ENCODE data around the gene MINK1. TPM values are rescaled to one million over a fixed set of nuclear protein-coding genes. Genes with fewer than 3 reads are reported as not detected.
"Not testable (repeated sequence)": the region's sequence is repeated elsewhere in the genome, so short reads cannot be mapped to it uniquely, and the experiment has no call there.

The MINK1 gene
- total RNA-seq, 1 experiment from 2014 or later, result 28.7 TPM

DNA sequence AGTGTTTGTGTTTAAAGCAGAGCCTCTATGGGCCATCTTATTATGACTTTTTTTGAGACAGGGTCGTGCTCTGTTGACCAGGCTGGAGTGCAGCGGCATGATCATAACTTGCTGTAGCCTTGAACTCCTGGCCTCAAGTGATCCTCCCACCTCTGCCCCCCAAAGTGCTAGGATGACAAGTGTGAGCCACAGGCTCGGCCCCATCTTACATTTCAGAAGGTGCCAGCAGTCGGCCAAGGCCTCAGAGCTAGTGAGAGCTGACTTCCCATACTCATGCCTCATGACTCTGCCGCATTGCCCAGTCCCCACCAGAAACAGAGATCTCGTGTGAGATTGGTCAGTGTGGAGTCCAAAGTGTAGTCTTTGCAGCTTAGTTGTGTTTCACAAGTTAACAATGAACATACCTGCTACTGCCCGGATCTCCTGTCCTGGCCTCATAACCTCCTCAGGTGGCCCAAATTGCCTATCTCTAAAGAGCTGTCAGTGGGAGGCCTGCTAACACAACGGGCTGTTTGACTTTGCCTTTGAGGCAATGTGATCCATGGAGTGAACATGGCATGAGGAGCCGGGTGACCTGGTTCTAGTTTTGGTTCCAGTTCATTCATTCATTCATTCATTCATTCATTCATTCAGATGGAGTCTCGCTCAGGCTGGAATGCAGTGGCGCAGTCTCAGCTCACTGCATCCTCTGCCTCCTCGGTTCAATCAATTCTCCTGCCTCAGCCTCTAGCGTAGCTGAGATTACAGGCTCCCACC lies 13.7 kb downstream of the MINK1 start:
- DNase-seq (ENCODE audit: low read depth), result no peak

DNA sequence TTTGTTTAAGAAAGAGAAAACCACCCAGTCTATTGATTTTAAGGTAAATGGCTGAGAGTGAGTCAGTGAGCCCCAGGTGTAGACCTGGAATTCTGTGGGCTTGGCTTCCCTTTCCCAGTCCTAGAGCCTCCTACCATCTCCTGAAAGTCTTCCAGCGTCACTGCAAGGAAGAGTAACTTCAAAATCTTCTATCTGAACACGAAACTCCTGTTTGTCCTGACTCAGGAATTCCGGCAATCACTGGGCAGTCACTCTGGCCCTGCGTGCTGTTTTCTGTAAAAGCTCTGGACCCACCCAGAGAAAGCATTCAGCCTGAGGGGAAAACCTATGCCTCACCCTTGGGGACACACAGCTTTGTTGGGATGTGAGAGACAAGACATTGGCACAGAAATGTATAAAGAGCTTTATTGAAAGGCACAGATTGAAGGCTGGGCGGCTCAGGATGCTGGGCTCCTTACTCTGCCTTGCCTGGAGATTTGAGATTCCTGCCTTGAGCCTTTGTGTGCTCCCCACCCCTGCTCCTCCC lies 15.9 kb downstream of the MINK1 start:
- DNase-seq (ENCODE audit: low read depth), result no peak

DNA sequence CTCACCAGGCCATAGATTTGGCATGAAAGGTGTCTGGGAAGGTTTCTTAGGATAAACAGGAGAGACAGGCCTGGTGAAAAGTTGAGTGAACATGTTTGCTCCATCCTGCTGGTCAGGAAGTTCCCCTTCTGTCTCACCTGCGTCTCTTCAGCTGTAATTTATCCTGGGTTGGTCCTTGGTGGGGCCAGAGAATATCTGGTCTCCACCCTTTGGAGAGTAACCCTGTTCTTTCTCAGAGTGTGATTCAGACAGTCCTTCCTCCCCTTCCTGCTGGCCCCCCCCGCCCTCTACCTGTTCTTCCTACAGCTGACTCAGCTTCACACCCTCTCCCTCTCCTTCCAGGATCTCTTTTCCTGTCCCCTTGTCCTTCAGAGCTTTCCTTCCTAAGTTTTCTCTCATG lies 17.1 kb downstream of the MINK1 start:
- no peak for DNase-seq (ENCODE audit: low read depth)

DNA sequence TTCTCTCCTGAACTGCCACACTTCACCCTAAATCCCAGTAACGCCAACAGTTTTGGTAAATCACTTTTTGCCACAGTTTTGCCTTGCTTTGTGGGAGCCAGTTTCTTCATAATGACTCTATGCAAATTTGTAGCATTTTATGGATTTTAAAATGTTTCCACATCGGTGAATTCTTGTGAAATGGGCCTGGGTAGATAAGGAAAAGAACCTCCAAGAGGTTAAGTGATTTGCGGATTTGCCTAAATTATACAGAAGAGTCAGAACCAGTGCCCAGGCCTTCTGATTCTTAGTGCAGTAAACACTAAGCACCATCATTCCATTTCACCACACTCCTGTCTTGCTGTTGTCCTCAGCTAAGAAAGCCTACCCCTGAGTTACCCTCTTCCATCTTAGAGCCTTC lies 17.9 kb downstream of the MINK1 start:
- DNase-seq (ENCODE audit: low read depth), result no peak

DNA sequence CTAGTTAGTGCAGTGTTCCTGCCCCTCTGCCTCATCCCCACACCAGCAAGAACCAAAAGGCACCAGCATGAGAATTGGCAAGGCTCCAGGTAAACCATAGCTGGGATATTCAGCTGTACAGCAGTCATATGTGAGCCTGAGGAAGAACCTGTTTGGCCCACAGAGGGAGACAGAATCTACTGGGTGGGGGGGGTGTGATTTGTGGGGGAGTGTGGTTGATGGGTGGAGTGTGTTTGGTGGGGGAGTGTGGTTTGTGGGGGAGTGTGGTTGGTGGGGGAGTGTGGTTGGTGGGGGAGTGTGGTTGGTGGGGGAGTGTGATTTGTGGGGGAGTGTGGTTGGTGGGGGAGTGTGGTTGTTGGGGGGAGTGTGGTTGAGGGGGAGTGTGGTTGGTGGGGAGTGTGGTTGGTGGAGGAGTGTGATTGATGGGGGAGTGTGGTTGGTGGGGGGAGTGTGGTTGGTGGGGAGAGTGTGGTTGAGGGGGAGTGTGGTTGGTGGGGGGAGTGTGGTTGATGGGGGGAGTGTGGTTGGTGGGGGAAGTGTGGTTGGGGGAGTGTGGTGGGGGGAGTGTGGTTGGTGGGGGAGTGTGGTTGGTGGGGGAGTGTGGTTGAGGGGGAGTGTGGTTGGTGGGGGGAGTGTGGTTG lies 19.5 kb downstream of the MINK1 start:
- DNase-seq (ENCODE audit: low read depth), result peak; percentile 33

DNA sequence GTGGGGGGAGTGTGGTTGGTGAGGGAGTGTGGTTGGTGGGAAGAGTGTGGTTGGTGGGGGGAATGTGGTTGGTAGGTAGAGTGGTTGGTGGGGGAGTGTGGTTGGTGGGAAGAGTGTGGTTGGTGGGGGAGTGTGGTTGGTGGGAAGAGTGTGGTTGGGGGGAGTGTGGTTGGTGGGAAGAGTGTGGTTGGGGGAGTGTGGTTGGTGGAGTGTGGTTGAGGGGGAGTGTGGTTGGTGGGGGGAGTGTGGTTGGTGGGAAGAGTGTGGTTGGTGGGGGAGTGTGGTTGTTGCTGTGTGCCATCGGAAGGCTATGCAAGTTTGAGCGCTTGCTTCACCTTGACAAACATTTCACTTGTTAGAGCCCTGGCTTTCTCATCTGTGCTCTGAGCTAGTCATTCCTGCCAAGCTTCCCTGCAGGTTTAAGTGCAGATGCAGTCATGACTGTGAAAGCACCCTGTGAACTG lies 20.1 kb downstream of the MINK1 start:
- no peak for DNase-seq (ENCODE audit: low read depth)

DNA sequence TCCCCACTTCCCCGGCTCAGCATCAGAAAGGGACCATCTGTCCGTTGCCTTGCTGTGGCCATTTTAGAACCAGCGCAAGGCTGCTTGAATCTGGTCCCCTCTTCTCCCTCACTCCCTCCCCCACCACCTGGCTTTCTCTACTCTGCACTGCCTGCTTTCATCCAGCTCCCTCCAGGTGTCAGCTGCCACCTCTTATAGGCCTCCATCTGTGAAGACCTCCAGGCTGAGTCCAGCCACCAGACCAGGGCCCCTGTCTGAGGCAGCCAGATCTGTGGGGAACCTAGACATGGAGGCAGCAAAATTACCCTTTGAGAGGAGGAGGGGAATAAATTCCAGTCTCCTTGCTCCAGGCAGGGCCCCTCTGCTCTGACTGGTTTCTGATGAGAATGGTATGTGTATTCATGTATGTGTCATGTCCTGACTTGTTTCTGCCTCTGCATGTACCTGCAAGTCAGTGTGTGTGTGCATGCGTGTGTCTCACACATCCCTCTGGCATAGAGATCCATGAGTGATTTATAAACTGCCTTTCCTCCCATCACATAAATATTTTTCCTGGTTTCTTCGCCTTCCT lies 21.1 kb downstream of the MINK1 start:
- no peak for DNase-seq (ENCODE audit: low read depth)

DNA sequence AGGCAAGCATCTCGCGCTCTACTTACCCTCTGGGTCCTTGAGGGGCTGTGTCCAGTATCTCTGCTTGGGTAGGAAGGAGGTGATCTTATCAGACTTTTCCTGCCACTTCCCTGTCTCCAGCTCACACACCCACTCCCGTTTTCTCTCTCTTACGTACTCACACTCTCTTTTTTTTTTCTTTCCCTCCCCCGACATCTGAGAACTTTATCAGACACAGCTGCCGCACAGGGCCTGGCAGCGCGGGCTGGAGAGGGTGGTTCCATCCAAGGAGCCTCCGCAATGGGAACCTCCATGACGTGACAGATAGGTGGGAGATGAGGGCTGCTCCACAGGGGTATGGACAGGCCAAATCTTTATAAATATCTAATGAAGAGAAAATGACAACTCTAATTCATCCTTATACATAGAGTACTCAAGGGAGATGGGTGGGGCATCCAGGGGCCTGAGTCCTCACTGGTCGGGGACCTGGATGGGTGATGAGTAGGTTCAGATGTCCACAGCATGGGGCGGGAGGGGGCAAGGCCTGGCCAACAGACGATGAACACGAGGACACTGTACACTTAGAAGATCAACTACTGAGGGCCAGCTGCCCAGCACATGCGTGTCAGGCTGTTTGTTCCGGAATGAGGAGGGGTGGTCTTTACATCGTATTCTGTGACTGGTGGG lies 23.3 kb downstream of the MINK1 start:
- DNase-seq (ENCODE audit: low read depth), result no peak

DNA sequence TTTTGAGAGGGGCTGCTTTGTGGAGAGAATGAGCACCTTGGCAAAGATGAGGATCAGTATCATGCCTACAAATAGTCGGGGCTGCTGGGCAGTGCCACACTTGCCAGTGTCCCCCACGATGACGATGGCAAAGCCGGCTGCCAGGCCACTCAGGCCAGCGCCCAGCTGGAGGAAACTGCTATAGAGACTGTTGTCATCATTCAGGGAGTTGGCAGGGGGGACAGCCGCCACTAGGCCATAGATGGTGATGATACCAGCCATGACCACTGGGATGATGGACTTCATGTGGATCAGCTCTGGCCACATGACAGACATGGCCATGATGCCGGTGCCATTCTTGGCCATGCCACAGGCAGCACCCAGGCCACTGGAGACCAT lies 23.8 kb downstream of the MINK1 start:
- DNase-seq (ENCODE audit: low read depth), result no peak

DNA sequence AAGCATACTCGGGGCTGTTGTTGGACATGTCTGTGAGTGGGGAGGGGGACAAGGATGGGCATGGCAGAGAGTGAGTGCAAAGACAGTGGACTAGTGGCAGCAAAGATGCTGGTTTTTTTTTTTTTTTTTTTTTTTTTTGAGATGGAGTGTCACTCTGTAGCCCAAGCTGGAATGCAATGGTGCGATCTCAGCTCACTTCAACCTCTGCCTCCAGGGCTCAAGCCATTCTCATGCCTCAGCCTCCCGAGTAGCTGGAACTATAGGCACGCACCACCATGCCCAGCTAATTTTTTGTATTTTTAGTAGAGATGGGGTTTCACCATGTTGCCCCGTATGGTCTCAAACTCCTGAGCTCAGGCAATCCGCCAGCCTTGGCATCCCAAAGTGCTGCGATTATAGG lies 24.2 kb downstream of the MINK1 start:
- DNase-seq (ENCODE audit: low read depth), result not testable (repeated sequence)

DNA sequence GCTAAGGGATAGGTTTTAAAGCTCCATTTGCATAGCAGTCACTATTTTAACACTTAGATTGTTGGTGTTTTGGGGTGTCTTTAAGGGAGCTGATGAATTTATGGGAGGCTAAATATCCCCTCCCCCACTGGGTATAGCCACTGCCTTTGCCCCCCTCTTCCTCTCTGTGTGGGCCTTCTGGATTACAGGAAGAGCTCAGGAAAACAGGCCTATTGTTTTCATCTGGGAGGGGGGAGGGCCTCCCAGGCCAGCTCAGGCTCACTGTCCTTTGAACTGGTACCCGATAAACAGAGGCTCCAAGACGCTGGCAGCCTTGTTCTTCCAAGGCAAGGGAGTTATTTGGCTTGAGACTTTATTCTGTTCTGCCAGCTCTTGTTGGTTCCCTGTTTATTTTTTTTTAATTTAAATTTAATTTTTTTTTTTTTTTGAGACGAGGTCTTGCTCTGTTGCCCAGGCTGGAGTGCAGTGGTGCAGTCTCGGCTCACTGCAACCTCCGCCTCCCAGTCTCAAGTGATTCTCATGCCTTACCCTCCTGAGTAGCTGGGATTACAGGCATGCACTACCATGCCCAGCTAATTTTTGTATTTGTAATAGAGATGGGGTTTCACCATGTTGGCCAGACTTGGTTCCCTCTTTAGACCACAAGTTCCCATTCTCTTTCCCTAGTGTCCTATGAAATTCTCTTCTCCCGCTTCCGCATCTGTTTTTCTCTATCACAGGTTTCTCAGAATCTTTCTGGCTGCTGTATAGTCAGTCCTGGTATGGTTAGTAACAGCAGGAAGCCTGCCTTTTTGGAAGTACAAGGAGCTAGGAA lies 25.1 kb downstream of the MINK1 start:
- no peak for DNase-seq (ENCODE audit: low read depth)

DNA sequence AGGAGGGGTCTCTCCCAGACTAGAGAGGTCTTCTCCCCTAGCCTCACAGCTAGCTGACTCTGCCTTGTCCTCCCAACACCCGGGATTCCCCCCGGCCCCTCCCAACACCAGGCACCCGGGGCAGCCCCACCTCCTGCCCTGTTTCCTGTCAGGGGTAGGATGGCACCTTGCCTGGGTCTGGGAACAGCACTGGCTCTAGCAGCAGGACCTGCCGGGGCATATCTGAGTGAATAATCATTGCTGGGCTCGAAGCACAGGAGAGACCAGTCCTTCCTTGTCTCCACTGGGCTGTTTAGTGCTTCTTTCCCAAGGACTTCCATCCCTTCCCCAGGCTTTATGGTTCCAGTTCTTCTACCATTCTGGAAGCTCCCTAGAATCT lies 25.7 kb downstream of the MINK1 start:
- peak; percentile 49 for DNase-seq (ENCODE audit: low read depth)

DNA sequence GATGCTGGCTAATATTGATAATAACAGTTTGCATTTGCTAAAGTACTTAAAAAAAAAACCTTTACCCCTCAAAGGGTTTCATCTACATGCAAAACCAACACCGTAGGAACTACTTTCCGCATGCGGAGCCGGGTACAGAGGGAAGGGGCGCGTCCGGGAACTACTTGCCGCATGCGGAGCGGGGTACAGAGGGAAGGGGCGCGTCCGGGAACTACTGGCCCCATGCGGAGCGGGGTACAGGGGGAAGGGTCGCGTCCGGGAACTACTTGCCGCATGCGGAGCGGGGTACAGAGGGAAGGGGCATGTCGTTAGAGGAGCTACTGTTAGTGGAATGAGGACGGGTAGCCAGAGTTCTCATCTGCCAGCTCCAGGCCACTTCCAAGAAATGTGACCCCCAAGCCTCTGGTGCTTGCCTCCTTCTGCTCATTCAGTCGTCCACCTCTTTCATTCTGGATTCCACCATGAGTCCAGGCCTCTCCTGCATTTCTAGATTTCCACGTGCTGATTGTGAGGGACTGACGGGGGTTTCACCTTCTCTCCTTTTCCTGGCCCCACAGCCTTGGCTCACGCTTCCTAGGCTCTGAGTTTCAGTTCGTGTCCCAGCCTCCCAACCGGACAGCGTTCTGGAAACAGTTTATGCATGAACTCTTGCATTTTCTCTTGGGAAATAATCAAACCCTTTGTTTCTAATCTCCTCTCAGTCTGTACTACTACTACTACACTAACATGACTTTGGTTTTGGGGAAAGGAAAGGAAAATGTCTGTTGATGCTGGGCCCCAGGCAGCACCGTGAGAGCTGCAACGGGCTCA lies 26.9 kb downstream of the MINK1 start:
- no peak for DNase-seq (ENCODE audit: low read depth)

DNA sequence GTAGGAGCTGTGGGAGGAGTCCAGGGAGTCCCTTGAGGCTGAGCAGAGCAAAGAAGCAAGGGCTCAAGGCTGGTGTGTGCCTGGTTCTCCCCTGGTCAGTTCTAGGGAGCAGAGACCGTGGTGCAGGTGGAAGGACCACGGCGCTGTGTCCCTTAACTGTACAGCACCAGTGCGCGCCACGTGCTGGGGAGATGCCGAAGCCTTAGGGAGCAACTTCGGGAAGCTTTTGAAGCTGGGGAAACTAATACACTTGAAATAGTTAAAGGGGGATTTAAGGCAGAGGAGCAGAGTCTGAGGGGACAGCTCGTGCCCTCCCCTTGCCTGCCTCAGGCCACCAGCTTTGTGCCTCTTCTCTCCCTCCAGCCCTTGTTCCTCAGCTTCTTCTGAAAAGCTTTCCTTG lies 27.5 kb downstream of the MINK1 start:
- no peak for DNase-seq (ENCODE audit: low read depth)

DNA sequence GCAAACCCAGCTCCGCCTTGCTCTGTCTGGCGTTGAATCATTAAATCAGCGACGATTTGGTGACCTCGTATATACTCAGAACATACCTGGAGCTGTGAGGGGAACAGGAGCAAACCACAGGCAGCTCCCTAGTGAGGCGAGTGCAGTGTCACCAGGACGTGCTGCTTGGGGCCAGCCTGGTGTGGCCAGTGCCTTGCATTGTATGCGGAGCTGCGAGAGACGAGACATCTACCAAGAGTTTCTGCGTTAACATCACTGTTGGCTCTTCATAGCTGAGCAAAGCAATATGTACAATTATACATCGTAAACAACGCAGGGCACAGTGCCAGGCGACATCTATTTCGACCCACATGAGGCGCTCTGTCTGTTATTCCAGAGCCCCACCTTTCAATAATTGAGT lies 27.9 kb downstream of the MINK1 start:
- DNase-seq (ENCODE audit: low read depth), result no peak

DNA sequence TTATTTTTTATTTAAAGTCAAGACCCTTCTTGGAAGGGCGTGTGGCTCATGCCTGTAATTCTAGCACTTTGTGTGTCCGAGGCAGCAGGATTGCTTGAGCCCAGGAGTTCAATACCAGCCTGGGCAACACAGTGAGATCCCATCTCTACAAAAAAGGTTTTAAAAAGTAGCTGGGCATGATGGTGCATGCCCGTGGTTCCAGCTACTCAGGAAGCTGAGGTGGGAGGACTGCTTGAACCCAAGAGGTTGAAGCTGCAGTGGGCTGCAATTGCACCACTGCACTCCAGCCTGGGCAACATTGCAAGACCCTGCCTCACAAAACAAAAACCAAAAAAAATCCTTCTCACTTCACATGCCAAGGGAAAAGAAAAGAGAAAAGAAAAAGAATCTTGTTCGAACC lies 29.6 kb downstream of the MINK1 start:
- DNase-seq (ENCODE audit: low read depth), result no peak

DNA sequence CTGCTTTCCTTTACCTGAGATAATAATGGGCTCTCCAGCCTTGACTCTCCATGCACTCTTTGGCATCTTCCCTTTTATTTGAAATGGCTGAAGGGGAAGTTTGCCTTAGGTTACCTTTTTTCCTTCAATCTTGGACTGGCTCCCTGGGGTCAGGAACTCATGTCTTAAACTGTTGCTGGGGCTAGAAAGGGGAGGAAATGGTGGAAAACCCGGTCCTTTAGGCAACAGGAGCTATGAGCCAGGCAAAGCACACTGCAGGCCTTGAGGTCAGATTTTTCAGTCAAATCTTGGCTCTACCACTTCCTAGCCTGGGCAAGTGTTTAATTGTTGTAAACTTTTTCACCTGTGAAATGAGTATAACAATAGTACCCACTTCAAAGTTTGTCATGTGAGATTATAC lies 30.2 kb downstream of the MINK1 start:
- no peak for DNase-seq (ENCODE audit: low read depth)

DNA sequence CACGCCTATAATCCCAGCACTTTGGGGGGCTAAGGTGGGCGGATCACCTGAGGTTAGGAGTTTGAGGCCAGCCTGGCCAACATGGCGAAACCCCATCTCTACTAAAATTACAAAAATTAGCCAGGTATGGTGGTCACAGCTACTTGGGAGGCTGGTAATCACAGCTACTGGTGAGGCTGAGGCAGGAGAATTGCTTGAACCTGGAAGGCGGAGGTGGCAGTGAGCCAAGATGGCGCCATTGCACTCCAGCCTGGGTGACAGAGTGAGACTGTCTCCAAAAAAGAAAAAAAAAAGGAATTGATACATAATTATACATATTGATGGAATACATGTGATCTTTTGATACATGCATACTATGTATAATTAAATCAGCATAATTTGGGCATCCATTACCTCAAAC lies 34.4 kb downstream of the MINK1 start:
- DNase-seq (ENCODE audit: low read depth), result not testable (repeated sequence)

DNA sequence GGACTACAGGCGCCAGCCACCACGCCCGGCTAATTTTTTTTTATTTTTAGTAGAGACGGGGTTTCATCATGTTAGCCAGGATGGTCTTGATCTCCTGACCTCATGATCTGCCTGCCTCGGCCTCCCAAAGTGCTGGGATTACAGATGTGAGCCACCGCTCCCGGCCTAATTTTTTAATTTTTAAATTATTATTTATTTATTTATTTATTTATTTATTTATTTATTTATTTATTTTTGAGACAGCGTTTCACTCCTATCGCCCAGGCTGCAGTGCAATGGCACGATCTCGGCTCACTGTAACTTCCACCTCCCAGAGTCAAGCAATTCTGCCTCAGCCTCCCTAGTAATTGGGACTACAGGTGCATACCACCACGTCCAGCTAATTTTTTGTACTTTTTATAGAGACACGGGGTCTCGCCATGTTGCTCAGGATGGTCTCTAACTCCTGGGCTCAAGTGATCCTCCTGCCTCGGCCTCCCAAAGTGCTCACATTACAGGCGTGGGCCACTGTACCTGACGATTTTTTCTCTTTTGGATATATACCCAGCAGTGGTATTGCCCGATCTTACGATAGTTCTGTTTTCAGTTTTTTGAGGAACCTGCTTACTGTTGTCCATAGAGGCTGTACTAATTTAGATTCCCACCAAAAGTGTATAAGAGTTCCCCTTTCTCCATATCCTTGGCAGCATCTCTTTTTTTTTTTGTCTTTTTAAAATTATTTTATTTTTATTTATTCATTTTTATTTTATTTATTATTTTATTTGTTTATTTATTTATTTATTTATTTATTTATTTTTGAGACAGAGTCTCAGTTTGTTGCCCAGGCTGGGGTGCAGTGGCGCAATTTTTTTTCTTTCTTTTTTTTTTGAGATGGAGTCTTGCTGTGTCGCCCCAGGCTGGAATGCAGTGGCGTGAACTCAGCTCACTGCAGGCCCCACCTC lies 36.2 kb downstream of the MINK1 start:
- not testable (repeated sequence) for DNase-seq (ENCODE audit: low read depth)

DNA sequence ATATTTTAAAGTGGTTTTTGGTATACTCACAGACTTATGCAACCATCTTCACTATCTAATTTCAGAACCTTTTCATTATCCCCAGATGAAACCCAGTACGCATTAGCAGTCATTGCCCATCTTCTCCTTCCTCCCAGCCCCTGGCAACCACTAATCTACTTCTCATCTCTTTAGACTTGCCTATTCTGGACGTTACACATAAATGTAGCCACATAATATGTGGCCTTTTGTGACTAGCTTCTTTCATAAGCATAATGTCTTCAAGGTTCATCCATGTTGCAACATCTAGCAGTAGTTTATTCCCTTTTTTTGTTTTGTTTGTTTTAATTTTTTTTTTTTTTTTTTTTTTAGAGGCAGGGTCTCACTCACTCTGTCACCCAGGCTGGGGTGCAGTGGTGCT lies 37.7 kb downstream of the MINK1 start:
- DNase-seq (ENCODE audit: low read depth), result no peak

Data from M059J (cell line).